HG03565 (cell line): ENCODE data around the gene PDLIM3.
A peak's percentile ranks its signal among the peaks of the same experiment; 100 is the strongest.
"Not testable (repeated sequence)": the region's sequence is repeated elsewhere in the genome, so short reads cannot be mapped to it uniquely, and the experiment has no call there.

ENCODE experiments used
- ATAC-seq: cut with Tn5 transposase; IDR thresholded peaks from one replicate; pipeline ENCODE4 v1.9.1; 2021; ENCODE audit warnings: mild to moderate bottlenecking, moderate library complexity; ENCODE audit not compliant: unreplicated experiment

The PDLIM3 gene

GRCh38 chr4:185522451-185522850 lies 12.9 kb downstream of the PDLIM3 start:
- ATAC-seq: no peak

GRCh38 chr4:185520119-185520518 lies 15.2 kb downstream of the PDLIM3 start:
- ATAC-seq: no peak

DNA sequence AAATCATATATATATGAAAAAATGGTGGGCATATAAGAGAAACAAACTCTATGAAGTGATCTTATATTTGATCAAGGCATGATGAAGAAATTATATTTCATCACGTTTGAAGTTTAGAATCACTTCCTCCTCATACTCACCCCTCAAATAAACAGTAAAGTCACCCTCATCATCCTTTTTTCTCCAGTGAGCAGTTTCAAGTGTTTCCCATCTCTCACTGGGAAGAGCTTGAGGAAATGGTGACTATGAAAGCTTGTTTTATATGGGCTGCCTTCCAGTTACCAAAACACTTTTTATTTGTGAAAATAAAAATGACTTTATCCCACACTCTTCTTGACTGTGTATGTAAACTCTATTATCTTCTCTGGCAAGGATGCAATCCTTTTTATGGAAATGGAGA lies 16.8 kb downstream of the PDLIM3 start:
- ATAC-seq: no peak

DNA sequence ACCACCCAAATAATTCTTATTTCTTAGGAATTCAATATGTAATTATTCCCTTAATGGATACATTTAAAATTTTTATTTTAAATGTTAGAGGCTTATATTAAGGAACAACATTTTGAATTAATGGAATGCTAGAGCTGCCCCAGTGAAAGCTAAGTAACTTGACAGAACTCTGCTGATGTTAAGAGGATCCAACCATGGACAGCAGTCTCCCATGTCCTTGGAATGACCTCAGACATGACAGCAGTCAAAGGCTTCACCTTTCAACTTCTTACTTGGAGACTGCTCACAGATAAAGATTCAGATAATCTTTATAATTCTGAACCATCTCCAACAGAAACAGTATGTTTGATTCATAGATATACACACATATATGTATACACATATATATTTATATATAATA lies 17.2 kb downstream of the PDLIM3 start:
- no peak for ATAC-seq

- no peak for ATAC-seq
These were observed 20.1 kb downstream of the PDLIM3 start for GRCh38 chr4:185515248-185515647.

DNA sequence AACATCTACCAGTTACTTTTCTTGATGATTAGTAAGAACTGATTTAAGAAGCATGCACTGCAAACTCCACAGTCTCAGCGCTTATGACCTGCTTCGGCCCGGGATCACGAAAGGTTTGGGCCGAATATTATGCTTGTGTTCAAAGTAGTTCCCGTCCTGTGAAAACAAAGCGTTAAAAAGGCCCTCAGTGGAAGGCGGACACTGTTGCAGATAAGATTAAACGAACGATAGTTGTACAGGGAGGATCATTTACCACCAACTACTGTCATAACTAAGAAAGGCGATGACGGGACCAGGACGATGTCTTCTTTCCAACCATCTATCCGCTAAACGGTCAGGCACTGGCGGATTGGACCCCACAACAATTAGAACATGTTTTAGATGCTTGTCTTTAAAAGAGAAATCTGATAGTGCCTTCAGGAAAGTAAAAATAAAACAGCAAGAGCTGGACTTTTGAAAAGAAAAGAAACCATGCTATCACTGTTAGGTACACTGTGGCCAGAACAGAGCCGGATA lies 21.1 kb downstream of the PDLIM3 start:
- ATAC-seq: no peak

DNA sequence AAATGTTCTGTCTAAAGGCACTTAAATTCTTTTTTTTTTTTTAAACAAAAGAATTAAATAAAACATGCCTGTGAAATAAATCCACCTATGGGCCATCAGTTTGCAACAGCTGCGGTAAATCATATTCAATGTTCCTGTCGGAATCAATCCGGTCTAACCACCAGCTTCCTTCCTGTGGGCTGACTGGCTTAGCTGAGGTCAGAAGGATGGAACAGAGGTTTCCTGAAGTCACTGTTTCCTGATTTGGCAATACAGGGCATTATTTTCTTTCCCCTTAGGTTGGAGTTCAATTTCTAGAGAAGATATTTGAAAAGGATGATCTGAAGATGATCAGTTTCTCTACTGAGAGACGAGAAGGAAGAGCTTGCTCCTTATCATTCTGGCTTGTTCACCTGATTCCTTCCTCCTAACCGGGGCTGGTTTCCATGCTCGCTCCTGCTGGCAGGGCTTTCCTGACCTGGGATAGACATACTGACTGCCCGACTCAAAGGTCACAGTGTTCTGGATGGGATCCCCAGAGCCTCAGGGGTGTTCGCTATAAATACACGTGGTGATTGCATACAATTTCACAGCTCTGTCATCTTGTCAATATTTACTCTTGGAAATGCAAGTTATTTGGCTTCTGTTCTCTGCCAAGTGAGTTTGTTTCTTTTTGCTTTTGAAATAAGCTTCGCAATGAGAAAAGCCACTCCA lies 21.7 kb downstream of the PDLIM3 start:
- no peak for ATAC-seq

DNA sequence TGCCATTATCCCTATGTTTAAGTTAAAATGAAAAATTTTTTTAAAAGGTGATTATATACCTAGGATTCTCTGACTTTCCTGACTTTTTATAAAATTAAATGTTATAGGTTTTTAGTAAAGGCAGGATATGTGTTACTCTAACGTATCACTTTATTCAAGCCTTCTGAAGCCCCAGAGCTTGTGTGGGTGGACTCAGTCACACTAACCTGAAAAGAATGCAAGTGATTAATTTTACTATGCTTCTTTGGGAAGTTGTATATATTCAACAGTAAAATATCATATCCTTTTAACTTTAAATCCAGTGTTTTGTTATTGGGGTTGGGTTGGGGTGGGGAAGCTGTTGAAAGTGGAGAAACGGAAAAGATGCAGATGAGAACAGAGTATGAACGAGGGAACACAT lies 22.8 kb downstream of the PDLIM3 start:
- ATAC-seq: no peak

GRCh38 chr4:185511243-185511642 lies 24.1 kb downstream of the PDLIM3 start:
- ATAC-seq: not testable (repeated sequence)

DNA sequence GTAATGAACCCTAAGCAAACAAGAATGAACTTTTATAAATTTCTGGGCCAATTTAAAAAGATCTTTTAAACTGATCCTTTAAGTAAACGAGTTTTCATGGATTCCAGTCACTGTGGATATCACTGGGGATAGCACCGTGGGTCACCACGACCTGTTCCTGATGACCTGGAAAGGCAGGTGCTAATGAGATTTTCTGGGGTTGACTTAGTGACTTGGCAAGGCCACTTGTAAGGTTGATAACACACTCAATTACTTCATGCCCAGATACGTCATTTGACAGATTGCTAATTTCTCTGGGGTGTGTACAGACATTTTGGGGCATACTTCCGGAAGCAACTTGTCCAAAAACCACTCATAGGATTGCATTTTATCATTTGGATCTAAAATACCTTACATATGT lies 24.5 kb downstream of the PDLIM3 start:
- no peak for ATAC-seq

DNA sequence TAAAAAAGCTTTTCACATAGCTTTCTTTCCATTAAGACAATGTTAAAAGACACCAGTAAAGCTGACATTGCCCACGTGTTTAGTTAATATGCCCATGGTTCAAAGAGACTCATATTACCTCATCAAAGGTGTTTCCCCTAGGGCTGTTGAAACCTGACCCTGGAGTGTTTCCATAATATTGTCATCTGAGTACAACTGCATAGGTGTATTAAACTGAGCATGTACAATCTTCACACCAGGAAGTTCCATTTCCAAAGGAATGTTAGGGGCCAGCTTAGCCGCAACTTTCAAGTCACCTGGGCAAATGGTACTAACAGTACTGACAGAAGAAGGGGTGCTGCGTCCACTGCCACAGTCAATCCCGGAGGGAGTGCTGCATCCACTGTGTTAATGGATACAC lies 27.1 kb downstream of the PDLIM3 start:
- ATAC-seq: no peak

DNA sequence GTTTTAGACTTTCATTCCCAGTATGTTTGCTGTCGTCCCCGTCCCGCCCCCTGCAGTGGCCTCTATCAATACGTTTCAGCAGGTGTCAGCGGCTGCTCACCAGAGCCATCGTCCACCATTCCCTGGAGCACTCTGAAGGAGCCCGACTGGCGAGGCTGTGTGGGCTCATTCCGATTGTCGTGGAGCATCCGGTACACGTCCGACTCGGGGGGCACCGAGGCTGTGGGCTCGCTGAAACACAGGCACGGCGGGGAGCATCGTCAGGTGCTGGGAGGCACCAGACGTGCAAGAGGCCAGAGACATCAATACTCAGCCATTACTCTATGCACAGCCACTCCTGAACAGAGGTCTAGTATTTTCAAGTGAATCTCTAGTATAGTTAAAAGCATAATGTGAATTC lies 28.9 kb downstream of the PDLIM3 start:
- ATAC-seq: no peak

DNA sequence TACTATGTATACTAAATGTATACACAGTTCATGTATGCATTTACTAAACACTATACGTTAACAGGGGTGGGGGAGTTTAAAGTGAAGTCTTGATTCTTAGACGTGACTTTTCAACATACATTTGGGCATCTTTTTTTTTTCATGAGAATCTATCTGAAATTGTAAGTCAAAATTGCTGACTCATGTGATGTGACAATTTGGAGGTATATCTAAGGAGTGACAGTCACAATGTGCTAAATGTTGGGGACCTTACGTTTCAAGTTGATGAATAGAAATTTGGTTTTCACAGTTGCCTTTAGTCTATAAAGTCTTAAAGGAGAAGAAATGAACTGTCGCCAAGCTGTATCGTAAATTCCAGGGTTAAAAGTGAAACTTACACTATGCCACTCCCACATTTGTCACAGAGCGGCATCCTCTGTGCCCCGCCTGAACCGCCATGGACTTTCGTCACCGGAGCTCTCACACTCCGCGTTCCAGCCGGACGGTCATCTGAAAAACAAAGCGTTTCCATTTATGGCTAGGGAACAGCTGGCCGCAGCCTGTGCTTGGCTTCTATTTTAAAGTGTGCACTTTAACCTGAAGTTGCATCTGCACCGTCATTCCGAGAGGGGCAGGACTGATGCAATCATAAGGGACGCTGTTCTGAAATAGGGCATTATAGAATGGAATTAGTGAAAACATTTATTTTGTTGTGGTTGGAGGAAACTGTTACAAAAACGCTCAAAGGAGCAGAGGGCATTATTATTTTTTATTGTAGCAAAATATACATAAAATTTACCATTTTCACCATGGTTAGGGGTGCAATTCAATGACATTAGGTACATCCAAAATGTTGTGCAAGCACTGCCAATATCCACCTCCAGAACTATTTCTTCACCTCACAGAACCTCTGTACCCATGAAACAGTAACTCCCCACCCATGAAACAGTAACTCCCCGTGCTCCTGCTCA lies 30.9 kb downstream of the PDLIM3 start:
- ATAC-seq: no peak

- ATAC-seq: no peak
These were observed 32.9 kb downstream of the PDLIM3 start for GRCh38 chr4:185502386-185502785.

DNA sequence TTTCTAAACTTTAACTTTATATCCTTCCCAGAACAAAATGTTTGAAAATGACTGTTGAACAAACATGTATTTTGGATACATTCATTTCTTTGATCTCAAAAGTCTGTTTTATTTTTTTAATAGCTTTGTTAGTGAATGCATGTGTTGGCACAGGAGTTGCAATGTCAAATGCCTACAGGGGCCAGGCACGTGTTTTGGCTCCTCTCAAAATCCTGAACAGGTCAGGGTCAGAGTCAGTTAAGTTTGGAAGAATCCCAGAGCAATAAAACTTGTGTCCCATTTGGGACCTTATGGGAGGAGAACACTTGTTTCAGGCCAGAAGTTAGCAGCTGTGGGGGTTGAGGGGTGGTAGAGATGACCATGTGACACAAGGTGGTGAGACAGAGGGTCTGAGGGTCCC lies 34.7 kb downstream of the PDLIM3 start:
- no peak for ATAC-seq

DNA sequence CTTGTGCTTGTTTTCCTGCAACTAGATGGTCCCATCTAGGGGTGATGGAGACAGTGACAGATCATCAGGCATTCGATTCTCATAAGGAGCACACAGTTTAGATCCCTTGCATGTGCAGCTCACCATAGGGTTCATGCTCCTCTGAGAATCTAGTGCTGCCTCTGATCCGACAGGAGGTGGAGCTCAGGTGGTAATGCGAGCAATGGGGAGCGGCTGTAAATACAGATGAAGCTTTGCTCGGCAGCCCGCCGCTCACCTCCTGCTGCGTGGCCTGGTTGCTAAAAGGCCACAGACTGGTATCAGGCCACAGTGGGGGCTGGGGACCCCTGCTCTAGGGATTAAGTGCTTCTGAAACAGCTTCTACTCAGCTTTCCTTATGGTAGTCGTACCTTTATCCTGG lies 35.3 kb downstream of the PDLIM3 start:
- no peak for ATAC-seq

- ATAC-seq: no peak
These were observed 46.7 kb downstream of the PDLIM3 start for GRCh38 chr4:185488650-185489049.

DNA sequence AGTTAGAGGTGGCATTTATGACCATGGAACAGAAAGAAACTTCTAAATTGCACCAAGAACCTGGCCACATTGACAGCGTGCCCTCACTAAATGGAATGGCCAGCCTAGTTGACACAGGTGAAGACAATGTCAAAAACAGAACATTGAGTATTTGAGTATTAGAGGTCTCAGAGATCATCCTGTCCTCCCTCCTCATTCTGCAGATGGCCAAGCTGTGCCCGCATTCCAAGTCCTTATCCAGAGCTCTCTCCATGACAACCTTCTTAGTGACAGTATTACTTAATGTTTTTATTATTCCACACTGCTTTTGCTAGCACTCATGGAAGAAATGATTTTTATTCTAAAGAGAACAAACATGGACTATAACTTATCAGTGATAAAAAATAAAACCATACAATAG lies 53.9 kb downstream of the PDLIM3 start:
- ATAC-seq: no peak

DNA sequence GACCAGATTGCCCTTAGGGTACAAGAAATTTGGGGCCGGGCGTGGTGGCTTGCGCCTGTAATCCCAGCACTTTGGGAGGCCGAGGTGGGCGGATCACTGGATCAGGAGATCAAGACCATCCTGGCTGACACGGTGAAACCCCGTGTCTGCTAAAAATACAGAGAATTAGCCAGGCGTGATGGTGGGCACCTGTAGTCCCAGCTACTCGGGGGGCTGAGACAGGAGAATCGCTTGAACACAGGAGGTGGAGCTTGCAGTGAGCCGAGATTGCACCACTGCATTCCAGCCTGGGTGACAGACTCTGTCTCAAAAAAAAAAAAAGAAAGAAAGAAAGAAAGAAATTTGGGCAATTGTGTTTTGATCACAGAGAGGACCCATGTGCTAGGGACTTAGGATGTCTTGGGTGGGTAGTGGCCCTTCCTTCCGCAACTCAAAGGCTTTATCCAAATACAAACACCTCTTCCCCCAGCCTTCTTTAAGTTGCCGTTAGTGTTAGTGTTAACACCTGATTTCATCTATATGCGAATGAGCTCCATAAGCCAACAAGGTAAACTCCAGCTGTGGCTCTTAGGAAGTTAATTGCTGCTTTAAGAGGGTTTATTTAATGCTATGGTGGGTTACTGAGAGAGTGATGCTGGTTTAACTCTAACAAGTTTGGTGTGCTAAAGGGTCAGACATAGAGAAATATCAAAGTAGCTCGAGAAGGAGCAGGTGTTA lies 55.1 kb downstream of the PDLIM3 start:
- no peak for ATAC-seq

DNA sequence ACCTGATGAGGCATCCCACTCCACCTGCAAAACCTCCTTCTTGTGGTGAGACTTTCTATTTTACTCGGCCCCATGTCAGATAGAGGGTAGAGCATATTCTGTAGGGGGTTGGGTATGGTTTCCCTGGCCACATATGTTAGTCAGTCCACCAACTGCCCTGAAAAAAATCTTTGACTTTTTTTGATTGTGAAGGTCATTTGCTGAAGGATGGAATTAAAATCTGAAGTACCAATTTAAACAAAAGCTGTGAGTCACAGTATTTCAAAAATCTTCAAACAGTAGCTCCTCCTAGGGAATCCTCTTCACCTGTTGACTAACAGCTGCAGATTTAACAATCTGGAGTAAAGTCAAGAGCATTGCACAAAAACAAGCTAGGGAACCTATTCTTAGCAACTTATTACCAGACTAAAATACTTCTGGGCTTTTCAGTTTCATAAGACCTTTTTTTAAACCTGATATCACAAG lies 55.8 kb downstream of the PDLIM3 start:
- ATAC-seq: peak; percentile 94

- no peak for ATAC-seq
These were observed 62.1 kb downstream of the PDLIM3 start for GRCh38 chr4:185473247-185473646.
